Caco-2 (cell line): ENCODE measurements around the gene ATE1. TPM values are rescaled to one million over a fixed set of nuclear protein-coding genes. Genes with fewer than 3 reads are reported as not detected.

Source experiments
- BruUV-seq: library from RNA; stranded (reverse); fragments of 400-500 nt; replicated peaks from 2 replicates; lab custom pipeline; 2021; lab: Mats Ljungman, UMichigan
- CTCF ChIA-PET: fragments of 300-600 bp; sonication (Branson Sonifier 250); formaldehyde crosslinking; loops from one replicate; lab custom pipeline; 2022; ENCODE audit warnings: antibody characterized with exemption; lab: Charles Lee
- POLR2A ChIA-PET: fragments of 300-600 bp; sonication (Branson Sonifier 250); formaldehyde crosslinking; loops from one replicate; lab custom pipeline; 2022; ENCODE audit warnings: antibody characterized with exemption; lab: Charles Lee
- DNase-seq, 2 experiments: peaks; one replicate each; pipeline versions ENCODE4 v3.0.0 to v3.0.0-alpha.2; 2020 to 2022
- H3K27me3 ChIP-seq: replicated peaks from 2 replicates; pipeline ENCODE4 v1.6.0; 2011; ENCODE audit warnings: low read length; ENCODE audit not compliant: control insufficient read depth, insufficient read depth
- H3K36me3 ChIP-seq: 2 replicates; pipeline ENCODE4 v1.5.1; 2011; ENCODE audit warnings: low read length; ENCODE audit not compliant: control insufficient read depth, insufficient read depth
- H3K4me1 ChIP-seq: fragments of 250-450 bp; sonication (Bioruptor Pico); 2 replicates; pipeline ENCODE4 v1.5.1; 2020; ENCODE audit warnings: mild to moderate bottlenecking
- H3K4me3 ChIP-seq: 2 replicates; pipeline ENCODE4 v1.5.1; 2011; ENCODE audit warnings: low read depth, mild to moderate bottlenecking, control low read depth, low read length
- H3K9me3 ChIP-seq: fragments of 250-450 bp; sonication (Bioruptor Pico); 2 replicates; pipeline ENCODE4 v1.5.1; 2020; ENCODE audit warnings: mild to moderate bottlenecking, moderate library complexity
- H3K27ac Mint-ChIP-seq: one replicate; pipeline ENCODE4 v1.8.0; 2022; ENCODE audit warnings: mixed read lengths; ENCODE audit not compliant: unreplicated experiment
- H3K27me3 Mint-ChIP-seq: one replicate; pipeline ENCODE4 v1.8.0; 2022; ENCODE audit warnings: mixed read lengths; ENCODE audit not compliant: insufficient read depth, unreplicated experiment
- H3K36me3 Mint-ChIP-seq: one replicate; pipeline ENCODE4 v1.8.0; 2022; ENCODE audit warnings: mild to moderate bottlenecking, mixed read lengths; ENCODE audit not compliant: insufficient read depth, unreplicated experiment
- H3K4me1 Mint-ChIP-seq: one replicate; pipeline ENCODE4 v1.8.0; 2022; ENCODE audit warnings: low read depth, mixed read lengths; ENCODE audit not compliant: unreplicated experiment
- H3K4me3 Mint-ChIP-seq: one replicate; pipeline ENCODE4 v1.8.0; 2022; ENCODE audit warnings: mild to moderate bottlenecking, moderate library complexity, mixed read lengths; ENCODE audit not compliant: unreplicated experiment
- H3K9me3 Mint-ChIP-seq: one replicate; pipeline ENCODE4 v1.8.0; 2022; ENCODE audit warnings: mixed read lengths; ENCODE audit not compliant: unreplicated experiment
- intact Hi-C: fragments of 100-400 bp; cut with micrococcal nuclease; formaldehyde crosslinking; loops from one replicate; pipeline ENCODE4 v1.10.0; 2022; ENCODE audit not compliant: unreplicated experiment
- total RNA-seq: library from RNA; stranded (reverse); gene quantifications from 2 replicates; pipeline ENCODE4 v1.2.3, GENCODE V29; 2022
- TF ChIP-seq, protein P1 (sequence below), 2 experiments: fragments of 200-600 bp in 1 of 2; IDR thresholded peaks; 1 replicate in 1 of 2; 2 replicates in 1 of 2; pipeline versions ENCODE4 v1.5.1 to v1.8.0; 2011 to 2022; ENCODE audit warnings: antibody characterized with exemption in 1 of 2, control low read depth in 1 of 2, inconsistent platforms in 1 of 2, low read depth in 1 of 2, low read length in 1 of 2, mild to moderate bottlenecking in 1 of 2, moderate library complexity in 1 of 2; ENCODE audit not compliant: insufficient read depth in 1 of 2, severe bottlenecking in 1 of 2, unreplicated experiment in 1 of 2

ATE1 gene
- total RNA-seq, 1 experiment from 2014 or later = 75.2 TPM

- Mint-ChIP-seq H3K4me1 (peaks cover 13% of the 10 kb centered on the region), H3K27me3 (no peaks in the 10 kb centered on the region), H3K4me3 (no peak overlapping the region), H3K9me3 (no peaks in the 10 kb centered on the region), H3K36me3 (peaks cover 7% of the 10 kb centered on the region), H3K27ac (no peak overlapping the region)
- Histone ChIP-seq H3K36me3 (no peaks in the 10 kb centered on the region), H3K4me1 (peaks cover 10% of the 10 kb centered on the region; the same call in 1 of the 2 replicates), H3K4me3 (no peak overlapping the region), H3K9me3 (no peaks in the 10 kb centered on the region), H3K27me3 (no peaks in the 10 kb centered on the region)
- DNase-seq = no peak
- TF ChIP-seq, protein P1, sequence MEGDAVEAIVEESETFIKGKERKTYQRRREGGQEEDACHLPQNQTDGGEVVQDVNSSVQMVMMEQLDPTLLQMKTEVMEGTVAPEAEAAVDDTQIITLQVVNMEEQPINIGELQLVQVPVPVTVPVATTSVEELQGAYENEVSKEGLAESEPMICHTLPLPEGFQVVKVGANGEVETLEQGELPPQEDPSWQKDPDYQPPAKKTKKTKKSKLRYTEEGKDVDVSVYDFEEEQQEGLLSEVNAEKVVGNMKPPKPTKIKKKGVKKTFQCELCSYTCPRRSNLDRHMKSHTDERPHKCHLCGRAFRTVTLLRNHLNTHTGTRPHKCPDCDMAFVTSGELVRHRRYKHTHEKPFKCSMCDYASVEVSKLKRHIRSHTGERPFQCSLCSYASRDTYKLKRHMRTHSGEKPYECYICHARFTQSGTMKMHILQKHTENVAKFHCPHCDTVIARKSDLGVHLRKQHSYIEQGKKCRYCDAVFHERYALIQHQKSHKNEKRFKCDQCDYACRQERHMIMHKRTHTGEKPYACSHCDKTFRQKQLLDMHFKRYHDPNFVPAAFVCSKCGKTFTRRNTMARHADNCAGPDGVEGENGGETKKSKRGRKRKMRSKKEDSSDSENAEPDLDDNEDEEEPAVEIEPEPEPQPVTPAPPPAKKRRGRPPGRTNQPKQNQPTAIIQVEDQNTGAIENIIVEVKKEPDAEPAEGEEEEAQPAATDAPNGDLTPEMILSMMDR (IDR thresholded peaks at IDR 0.05; ENCODE audit: insufficient read depth in 1 of 2, low read depth in 1 of 2, low read length in 1 of 2, severe bottlenecking in 1 of 2, unreplicated experiment in 1 of 2) = no peak
- intact Hi-C loops = no loop called here
- CTCF ChIA-PET = no interaction called here
- POLR2A ChIA-PET = interaction anchor here (0.7 kb wide), 1 partner anchor 36 kb away, joined by 4 read pairs; no protein-coding TSS in a partner anchor
- no TSS peak for BruUV-seq
Measured at GRCh38 chr10:121808835-121809234, 119.0 kb downstream of the ATE1 start.

DNA sequence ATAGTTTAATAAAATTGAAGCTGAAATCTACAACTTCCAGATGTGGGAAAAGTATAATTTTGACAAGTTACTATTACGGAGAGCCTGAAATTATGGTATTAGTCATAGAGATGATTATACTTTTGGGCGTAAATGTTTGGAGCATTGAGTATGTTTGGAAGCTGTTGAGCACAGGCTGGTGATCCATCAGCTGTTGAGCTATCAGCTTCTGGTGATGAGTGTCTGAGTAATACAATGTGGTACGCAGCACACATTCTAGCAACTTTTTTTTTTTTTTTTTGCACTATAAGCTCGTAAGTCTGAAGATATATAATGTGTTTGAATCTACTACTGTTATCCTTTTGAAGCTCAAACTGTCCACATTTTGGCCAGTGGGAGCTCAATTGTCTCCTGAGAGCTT lies 123.4 kb downstream of the ATE1 start:
- POLR2A ChIA-PET = no interaction called here
- H3K9me3 ChIP-seq = no peaks in the 10 kb centered on the region
- TF ChIP-seq, protein P1 (IDR thresholded peaks at IDR 0.05; ENCODE audit: insufficient read depth in 1 of 2, low read depth in 1 of 2, low read length in 1 of 2, severe bottlenecking in 1 of 2, unreplicated experiment in 1 of 2) = no peak
- Mint-ChIP-seq H3K36me3 (peaks cover 15% of the 10 kb centered on the region), H3K4me3 (no peak overlapping the region), H3K9me3 (no peaks in the 10 kb centered on the region), H3K4me1 (peaks cover 9% of the 10 kb centered on the region), H3K27me3 (no peaks in the 10 kb centered on the region), H3K27ac (no peak overlapping the region)
- peaks cover 10% of the 10 kb centered on the region; the same call in 1 of the 2 replicates for H3K4me1 ChIP-seq
- DNase-seq = no peak
- intact Hi-C loops = no loop called here
- no peaks in the 10 kb centered on the region for H3K36me3 ChIP-seq
- CTCF ChIA-PET = no interaction called here
- no TSS peak for BruUV-seq
- H3K27me3 ChIP-seq = no peaks in the 10 kb centered on the region
- H3K4me3 ChIP-seq = no peak overlapping the region

DNA sequence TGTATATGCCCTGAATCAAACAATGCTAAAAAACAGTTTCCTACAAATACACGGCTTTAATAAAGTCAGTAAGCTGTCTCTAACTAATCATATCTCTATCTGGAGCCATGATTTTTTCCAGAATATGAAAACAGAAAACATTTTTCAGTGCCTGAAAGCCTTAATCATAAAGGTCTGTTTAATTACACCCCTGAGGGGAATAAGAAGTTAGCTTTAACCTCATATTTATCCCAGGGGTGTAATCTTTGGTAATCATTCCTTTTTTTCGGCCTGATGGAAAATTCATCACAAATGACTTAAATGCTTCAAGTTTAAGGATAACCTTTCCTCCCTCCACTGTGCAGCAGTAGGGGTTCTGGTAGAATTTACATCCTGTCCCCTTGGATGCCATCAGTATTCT lies 124.2 kb downstream of the ATE1 start:
- no peak overlapping the region for H3K4me3 Mint-ChIP-seq

More for the DNA sequence above, 124.2 kb downstream of the ATE1 start:
- TF ChIP-seq, protein P1 (IDR thresholded peaks at IDR 0.05; ENCODE audit: insufficient read depth in 1 of 2, low read depth in 1 of 2, low read length in 1 of 2, severe bottlenecking in 1 of 2, unreplicated experiment in 1 of 2) = no peak
- POLR2A ChIA-PET = no interaction called here
- CTCF ChIA-PET = no interaction called here
- peaks cover 21% of the 10 kb centered on the region for H3K36me3 Mint-ChIP-seq
- no TSS peak for BruUV-seq
- no peaks in the 10 kb centered on the region for H3K27me3 Mint-ChIP-seq
- intact Hi-C loops = no loop called here
- H3K36me3 ChIP-seq = no peaks in the 10 kb centered on the region; the same call in 1 of the 2 replicates
- H3K27ac Mint-ChIP-seq = no peak overlapping the region
- H3K4me1 Mint-ChIP-seq = peaks cover 7% of the 10 kb centered on the region
- peaks cover 6% of the 10 kb centered on the region; the same call in 1 of the 2 replicates for H3K4me1 ChIP-seq
- H3K4me3 ChIP-seq = no peak overlapping the region
- no peaks in the 10 kb centered on the region for H3K27me3 ChIP-seq
- DNase-seq = no peak
- H3K9me3 ChIP-seq = no peaks in the 10 kb centered on the region
- no peaks in the 10 kb centered on the region for H3K9me3 Mint-ChIP-seq
